Activated CD4-positive, alpha-beta T cell treated with anti-CD3 and anti-CD28 coated beads, Interleukin-2, amount 50 U/mL, for 1 hour (primary cell): ENCODE results near the gene MDFI.

Experiments used
- DNase-seq: peaks from one replicate; pipeline ENCODE4 v3.0.0-alpha.2; 2020

Gene MDFI

GRCh38 chr6:41635365-41635764, 2.9 kb upstream of the MDFI start:
- DNase-seq = no peak

GRCh38 chr6:41636833-41637193, 1.5 kb upstream of the MDFI start:
- no peak for DNase-seq

GRCh38 chr6:41637194-41638001, 870 bp upstream of the MDFI start:
- no peak for DNase-seq

DNA sequence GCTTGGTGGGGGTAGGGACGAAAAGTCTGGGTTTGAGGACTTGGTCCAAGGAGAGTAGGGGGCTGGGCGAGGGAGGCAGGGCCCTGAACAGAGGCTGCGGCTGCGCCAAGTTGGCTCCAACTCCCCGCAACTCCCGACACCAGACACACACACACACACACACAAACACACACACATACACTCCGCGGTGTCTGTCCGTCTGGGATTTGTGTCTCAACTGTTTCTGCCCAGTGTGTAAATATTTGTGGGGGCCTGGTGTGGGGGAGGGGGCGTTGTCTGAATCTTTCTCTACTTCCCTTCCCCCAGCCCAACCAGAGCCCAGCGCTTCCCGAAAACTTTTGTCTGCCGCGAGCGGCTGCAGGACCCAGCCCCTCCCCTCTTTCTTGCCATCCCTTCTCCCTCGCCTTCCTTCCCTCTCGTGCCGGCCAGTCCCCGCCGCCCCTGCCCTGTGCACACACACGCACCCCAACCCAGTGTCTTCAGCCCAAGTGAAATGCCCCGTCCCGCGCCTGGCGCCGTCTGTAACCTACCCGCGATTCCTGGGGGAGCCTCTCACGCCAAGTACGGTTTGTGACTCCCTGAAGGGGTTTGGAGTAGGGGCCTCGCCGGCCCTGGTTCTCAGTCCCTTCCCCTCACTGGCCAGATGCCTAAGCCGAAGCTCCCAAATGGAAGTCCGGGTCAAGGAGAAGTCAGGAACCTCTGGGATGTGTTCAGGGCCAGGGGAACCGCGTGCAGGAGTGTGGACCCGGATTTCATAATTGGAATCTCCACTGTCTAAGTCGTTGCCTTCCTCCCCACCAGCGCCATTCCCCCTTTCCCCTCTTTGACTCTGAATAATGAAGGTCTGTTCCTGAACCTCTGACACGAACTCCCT, 904 bp downstream of the MDFI start:
- no peak for DNase-seq

GRCh38 chr6:41639809-41640371, 1.6 kb downstream of the MDFI start:
- no peak for DNase-seq

GRCh38 chr6:41640426-41640825, 2.2 kb downstream of the MDFI start:
- DNase-seq = no peak

- no peak for DNase-seq
These were observed 3.2 kb downstream of the MDFI start for GRCh38 chr6:41641352-41641925.

DNA sequence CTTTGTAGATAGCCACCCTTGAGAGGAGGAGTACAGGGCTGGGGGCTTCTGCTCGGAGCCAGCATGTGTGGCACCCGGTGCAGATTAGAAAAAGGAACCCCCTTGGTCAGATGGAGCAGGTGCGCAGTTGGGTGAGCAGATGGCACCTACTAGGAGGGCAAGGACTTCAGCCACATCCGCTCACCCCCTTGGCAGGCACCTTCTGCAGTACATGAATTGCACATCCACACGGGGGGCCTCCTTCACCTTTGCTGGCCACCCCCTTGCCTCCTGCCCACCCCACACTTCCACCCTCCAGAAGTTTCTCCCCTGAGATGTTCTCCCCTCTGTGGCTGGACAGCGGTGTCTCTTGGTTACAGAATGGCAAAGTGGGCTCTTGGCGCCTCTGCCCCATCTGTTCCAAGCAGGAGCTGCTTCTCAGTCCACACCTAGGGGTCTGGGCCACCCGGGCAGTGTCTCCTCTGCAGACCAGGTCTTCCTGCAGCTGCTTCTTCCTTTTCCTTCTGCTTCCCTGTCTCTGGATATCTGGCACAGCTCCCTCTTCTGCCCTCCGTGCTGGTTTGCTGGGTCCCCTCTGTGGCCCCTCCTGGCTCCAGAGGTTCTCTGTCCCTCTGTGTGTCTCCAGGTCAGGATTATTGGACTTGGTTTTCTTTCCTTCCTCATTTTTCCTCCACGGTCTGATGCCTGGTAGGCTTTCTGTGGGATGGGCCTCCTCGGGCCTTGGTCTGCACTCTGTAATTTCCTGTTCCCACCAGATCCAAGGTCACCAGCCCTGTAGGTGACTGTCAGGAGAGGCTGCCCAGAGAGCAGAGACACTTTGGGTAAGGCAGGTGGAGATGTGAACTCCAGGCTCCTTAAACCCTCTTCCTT, 4.1 kb downstream of the MDFI start:
- DNase-seq = no peak

- no peak for DNase-seq
These were observed 5.0 kb downstream of the MDFI start for GRCh38 chr6:41642960-41643898.

DNA sequence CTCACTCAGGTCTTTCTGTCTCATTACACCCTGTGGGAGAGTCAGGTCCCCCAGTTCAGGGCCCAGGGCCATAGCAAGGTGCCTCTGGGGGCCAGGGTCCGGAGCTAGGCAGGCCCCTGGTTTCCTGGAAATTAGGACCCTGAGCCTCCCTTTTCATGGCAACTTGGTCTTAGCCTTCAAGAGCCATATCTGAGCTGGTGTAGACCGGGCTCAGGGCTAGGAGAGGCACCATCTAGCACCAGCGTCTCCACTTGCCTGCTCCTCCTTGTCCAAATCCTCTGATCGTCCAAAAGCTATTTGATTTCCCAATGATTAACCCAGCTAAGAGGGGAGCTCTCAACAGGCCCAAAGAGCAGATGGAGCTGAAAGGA, 5.6 kb downstream of the MDFI start:
- DNase-seq = no peak

DNA sequence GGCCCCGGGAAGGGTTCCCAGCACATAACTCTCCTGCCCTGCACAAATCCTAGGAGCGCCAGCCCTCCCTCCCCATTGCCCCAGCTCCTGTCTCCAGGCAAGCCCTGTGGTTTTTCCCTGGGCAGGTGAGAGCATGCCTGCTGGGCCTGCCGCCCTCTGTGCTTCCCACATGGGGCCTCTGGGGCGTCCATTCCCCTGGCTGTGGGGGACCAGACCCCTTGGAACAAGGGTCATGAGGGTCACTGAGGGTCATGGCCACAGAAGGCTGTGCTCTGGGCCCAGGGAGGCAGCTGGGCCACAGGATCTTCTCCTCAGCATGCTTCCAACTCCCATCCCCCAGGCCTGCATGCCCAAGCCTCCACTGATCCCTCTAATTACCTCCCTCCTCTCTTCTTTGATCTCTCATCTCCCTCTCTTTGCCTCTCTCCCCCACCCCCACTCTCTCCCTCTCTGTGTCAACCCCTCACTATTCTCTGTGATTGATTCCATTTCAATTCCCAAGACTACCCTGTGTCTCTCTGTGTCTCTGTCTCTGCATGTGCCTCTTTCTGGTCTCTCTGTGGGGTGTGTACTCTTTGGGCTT, 6.1 kb downstream of the MDFI start:
- no peak for DNase-seq

DNA sequence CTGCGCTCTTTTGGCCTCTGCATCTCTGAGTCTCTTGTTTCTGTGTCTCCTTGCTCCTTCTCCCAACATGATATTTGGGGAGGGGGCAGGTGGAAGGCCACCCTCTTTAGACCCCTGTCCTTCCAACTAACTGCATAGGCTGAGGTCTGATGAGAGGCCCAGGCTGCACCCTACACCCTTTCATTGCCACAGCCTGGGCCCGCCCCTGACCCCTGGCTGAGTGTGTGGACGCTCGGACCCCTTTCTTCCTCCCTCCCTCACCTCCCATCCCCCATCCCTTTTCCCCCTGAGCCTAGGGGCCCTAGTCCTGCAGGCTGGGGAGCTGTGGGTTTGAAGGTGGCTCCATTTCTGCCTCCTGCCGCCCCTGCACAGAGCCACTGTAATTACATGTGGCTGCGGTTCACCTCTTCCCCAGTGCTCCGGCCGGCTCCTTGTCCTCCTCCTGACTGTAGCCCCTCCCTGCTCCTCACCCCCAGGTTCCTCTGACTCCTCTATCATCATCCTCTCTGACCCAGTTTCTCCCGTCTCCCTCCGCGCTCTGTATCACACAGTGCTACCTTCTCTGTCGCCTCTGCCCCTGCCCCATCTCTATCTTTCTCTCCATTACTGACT, 6.8 kb downstream of the MDFI start:
- no peak for DNase-seq

DNA sequence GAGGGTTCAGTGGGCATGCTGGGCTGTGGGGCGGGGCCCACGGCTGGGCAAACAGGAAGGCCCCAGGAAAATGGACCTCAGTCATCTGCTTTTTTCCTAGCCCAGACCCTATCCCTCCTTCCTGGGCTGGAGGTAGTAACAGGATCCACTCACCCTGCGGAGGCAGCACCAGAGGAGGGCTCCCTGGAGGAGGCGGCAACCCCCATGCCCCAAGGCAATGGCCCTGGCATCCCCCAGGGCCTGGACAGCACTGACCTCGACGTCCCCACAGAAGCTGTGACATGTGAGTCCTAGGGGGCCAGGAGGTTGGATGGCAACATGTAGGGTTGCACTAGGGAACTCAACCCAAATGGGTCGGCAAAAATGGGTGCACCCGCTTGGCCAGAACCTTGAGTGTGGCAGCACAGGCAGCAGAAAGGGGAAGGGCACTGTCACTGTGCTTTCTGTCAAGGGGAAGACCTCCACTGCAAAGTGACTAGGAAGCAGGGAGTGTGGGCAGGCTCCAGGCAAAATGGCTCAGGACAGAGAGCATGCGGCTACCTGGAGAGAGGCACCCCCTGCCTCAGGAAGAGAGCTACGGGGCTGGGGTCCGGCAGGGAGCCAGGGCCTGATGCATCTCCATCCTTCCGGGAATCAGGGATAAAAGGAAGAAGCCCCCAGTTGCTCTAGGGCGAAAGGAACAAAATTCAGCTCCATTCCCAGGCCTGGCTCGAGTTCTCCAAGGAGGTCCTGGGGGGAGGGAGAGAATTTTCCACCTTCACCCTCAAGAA, 7.9 kb downstream of the MDFI start:
- no peak for DNase-seq

DNA sequence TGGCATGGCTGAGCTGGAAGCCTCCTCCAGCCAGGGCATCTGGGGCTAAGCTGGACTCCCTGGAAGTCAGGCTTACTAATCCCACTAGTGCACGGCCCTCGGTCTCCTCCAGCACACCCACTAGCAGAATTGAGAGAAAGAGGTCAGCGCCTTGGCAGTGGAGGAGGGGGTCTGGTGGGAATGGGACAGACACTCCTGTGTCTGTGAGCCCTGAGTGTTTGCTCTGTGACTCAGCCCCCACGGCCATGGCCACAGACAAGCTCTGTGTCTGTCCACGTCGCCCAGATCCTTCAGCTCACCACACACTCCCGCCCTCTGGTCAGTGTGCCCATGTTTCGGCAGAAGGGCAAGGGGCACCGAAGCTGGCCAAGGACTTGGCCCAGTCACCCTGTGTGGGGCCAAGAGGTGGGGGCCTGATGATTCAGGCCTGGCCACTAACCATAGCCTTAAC, 8.8 kb downstream of the MDFI start:
- no peak for DNase-seq

- DNase-seq = no peak
These were observed 9.9 kb downstream of the MDFI start for GRCh38 chr6:41648070-41648585.

GRCh38 chr6:41648921-41649320, 10.7 kb downstream of the MDFI start:
- no peak for DNase-seq

DNA sequence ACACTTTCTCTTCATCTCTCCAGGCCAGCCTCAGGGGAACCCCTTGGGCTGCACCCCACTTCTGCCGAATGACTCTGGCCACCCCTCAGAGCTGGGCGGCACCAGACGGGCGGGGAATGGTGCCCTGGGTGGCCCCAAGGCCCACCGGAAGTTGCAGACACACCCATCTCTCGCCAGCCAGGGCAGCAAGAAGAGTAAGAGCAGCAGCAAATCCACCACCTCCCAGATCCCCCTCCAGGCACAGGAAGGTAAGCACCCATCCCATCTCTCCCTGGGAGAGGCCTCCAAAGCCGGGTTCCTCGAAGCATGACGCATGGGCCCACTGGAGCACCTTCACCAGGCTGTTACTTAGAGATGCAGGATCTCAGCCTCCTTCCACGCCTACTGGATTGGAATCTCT, 11.3 kb downstream of the MDFI start:
- DNase-seq = no peak

GRCh38 chr6:41650120-41650519, 11.9 kb downstream of the MDFI start:
- DNase-seq = no peak

DNA sequence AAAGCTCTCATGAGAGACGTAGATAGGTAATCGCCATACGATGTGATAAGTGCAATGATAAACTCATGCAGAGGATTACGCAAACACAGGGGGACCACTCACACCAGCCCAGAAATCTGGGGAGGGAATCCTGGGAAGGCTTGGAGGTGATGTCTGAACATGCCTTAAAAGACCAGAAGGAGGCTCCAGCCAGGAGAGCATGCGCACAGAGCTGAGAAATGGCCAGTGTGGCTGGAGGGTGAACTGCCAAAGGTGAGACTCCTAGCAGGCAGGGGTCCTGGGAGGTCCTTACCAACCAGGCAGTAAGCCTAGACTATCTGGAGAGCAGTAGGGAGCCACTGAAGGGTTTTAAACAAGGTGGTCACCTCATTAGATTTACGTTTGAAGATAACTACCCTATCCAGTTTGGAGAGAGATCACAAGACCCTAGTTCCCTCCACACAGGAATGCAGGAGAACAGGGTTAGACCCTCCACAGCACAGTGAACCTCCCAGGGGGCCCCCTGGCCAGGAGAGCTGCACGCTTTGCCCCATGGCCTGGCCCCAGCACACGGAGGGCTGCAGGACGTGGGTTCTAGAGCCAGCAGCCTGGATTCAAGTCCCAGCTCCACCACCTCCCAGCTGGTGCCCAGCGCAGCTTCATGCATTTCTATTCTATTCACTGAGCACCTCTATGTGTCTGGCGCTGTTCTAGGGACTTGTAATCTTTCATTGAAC, 13.1 kb downstream of the MDFI start:
- DNase-seq = no peak
